Endodermal cell (in vitro differentiated cells): ENCODE data around the gene PPM1L. TPM values are rescaled to one million over a fixed set of nuclear protein-coding genes. Genes with fewer than 3 reads are reported as not detected.

Source experiments
- DNase-seq: peaks from one replicate; pipeline ENCODE4 v3.0.0-alpha.2; 2017
- H3K27ac ChIP-seq: 2 replicates; pipeline ENCODE4 v1.5.1; 2013; ENCODE audit warnings: mild to moderate bottlenecking, low read depth, low read length, moderate library complexity
- H3K27me3 ChIP-seq: 2 replicates; pipeline ENCODE4 v1.6.1; 2013; ENCODE audit warnings: mild to moderate bottlenecking, low read length, moderate library complexity; ENCODE audit not compliant: insufficient read depth, control insufficient read depth, poor library complexity, severe bottlenecking
- H3K36me3 ChIP-seq: 2 replicates; pipeline ENCODE4 v1.7.0; 2013; ENCODE audit warnings: mild to moderate bottlenecking, low read length, moderate library complexity; ENCODE audit not compliant: control insufficient read depth, insufficient read depth
- H3K4me1 ChIP-seq: one replicate; pipeline ENCODE4 v1.7.0; 2013; ENCODE audit warnings: low read length; ENCODE audit not compliant: control insufficient read depth, insufficient read depth
- H3K4me3 ChIP-seq: 2 replicates; pipeline ENCODE4 v1.5.1; 2013; ENCODE audit warnings: mild to moderate bottlenecking, low read length, moderate library complexity
- H3K9ac ChIP-seq: 2 replicates; pipeline ENCODE4 v1.6.1; 2013; ENCODE audit warnings: mild to moderate bottlenecking, low read length, moderate library complexity; ENCODE audit not compliant: poor library complexity, severe bottlenecking; ENCODE audit errors: extremely low read depth
- H3K9me3 ChIP-seq: 2 replicates; pipeline ENCODE4 v1.6.1; 2013; ENCODE audit warnings: mild to moderate bottlenecking, low read length, moderate library complexity; ENCODE audit not compliant: control insufficient read depth
- H3K27ac Mint-ChIP-seq: 2 replicates; pipeline ENCODE4 v1.8.0; 2020; ENCODE audit warnings: mixed read lengths
- H3K27me3 Mint-ChIP-seq: 2 replicates; pipeline ENCODE4 v1.8.0; 2021; ENCODE audit warnings: mild to moderate bottlenecking, mixed read lengths; ENCODE audit not compliant: insufficient read depth
- H3K36me3 Mint-ChIP-seq: 2 replicates; pipeline ENCODE4 v1.8.0; 2020; ENCODE audit warnings: low read depth, mixed read lengths
- H3K4me1 Mint-ChIP-seq: 2 replicates; pipeline ENCODE4 v1.8.0; 2020; ENCODE audit warnings: mixed read lengths
- H3K4me3 Mint-ChIP-seq: 2 replicates; pipeline ENCODE4 v1.8.0; 2020; ENCODE audit warnings: mild to moderate bottlenecking, moderate library complexity, mixed read lengths
- H3K9me3 Mint-ChIP-seq: 2 replicates; pipeline ENCODE4 v1.8.0; 2020; ENCODE audit warnings: mild to moderate bottlenecking, mixed read lengths
- WGBS, 2 experiments: methylation state at CpG; one replicate each; pipeline versions ENCODE4 v1.1.5 to v1.1.7; 2013; ENCODE audit warnings: missing lambda C conversion rate in 2 of 2, mixed read lengths in 1 of 2; ENCODE audit not compliant: insufficient coverage in 1 of 2, insufficient read length in 1 of 2; 5-methylcytosine and 5-hydroxymethylcytosine counted together
- total RNA-seq, 2 donors: library from RNA; stranded (reverse); fragmentation: NEBNext Ultra II Directional in 1 of 2; extraction: Animal tissue kit (Norgen Biotek cat#: 25700) in 1 of 2; gene quantifications; 2 replicates in 1 of 2; 3 replicates in 1 of 2; pipeline ENCODE4 v1.2.1, GENCODE V29; 2021
- TF ChIP-seq, protein P1 (sequence below): fragments of 200-600 bp; sonication (generic); conservative IDR thresholded peaks from 2 replicates; pipeline ENCODE4 v1.5.0; 2021; ENCODE audit warnings: antibody characterized with exemption, mild to moderate bottlenecking

The PPM1L gene
- total RNA-seq, 2 donors from 2014 or later: 1.6 to 3.3 TPM

DNA sequence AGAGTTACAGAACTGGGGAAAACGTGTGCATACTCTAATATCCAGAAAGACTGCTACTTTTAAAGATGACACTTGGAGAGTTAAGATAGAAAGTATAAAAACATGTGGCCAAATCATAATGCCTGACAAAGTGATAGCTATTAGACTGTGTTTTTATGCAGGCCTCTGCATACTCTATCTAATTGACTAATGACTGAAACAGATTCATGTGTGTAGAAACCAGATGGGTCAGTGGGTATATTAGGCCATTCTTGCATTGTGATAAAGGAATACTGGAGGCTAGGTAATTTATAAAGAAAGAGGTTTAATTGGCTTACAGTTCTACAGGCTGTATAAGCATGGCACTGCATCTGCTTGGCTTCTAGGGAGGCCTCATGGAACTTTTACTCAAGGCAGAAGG, 71.5 kb downstream of the PPM1L start:
- no peaks in the 10 kb centered on the region for H3K36me3 Mint-ChIP-seq
- H3K4me3 ChIP-seq: no peak overlapping the region
- no peak overlapping the region for H3K9ac ChIP-seq
- TF ChIP-seq, protein P1, sequence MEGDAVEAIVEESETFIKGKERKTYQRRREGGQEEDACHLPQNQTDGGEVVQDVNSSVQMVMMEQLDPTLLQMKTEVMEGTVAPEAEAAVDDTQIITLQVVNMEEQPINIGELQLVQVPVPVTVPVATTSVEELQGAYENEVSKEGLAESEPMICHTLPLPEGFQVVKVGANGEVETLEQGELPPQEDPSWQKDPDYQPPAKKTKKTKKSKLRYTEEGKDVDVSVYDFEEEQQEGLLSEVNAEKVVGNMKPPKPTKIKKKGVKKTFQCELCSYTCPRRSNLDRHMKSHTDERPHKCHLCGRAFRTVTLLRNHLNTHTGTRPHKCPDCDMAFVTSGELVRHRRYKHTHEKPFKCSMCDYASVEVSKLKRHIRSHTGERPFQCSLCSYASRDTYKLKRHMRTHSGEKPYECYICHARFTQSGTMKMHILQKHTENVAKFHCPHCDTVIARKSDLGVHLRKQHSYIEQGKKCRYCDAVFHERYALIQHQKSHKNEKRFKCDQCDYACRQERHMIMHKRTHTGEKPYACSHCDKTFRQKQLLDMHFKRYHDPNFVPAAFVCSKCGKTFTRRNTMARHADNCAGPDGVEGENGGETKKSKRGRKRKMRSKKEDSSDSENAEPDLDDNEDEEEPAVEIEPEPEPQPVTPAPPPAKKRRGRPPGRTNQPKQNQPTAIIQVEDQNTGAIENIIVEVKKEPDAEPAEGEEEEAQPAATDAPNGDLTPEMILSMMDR: no peak
- DNase-seq: no peak
- H3K36me3 ChIP-seq: no peaks in the 10 kb centered on the region
- no peak overlapping the region for H3K27ac Mint-ChIP-seq
- 85 to 86% methylated on average over 1 of the region's 1 CpG for WGBS, 2 experiments
- H3K4me3 Mint-ChIP-seq: no peak overlapping the region
- H3K4me1 ChIP-seq: no peaks in the 10 kb centered on the region
- no peaks in the 10 kb centered on the region for H3K27me3 Mint-ChIP-seq
- H3K27ac ChIP-seq: no peak overlapping the region
- H3K27me3 ChIP-seq: no peaks in the 10 kb centered on the region
- H3K9me3 Mint-ChIP-seq: no peaks in the 10 kb centered on the region
- H3K9me3 ChIP-seq: no peaks in the 10 kb centered on the region
- peaks cover 2% of the 10 kb centered on the region for H3K4me1 Mint-ChIP-seq

DNA sequence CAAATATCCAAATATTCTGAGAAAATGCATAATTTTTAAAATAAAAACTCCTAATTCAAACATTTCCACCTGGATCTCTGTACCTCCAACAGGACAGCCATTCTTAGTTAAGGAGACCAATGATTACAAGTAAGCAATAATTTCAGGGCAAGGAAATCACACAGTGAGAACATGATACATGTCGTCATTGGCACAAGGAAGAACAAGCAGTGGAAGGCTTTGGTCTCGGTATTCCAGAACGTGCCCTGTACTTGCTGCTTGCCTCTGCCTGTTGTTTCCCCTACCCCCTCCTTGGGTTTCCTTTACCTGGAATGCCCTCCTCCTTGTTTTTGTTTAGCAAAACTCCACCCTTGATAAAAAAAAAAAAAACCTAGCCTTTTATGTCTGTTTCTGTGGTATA, 72.8 kb downstream of the PPM1L start:
- H3K4me1 Mint-ChIP-seq: peaks cover 2% of the 10 kb centered on the region
- TF ChIP-seq, protein P1: no peak

DNA sequence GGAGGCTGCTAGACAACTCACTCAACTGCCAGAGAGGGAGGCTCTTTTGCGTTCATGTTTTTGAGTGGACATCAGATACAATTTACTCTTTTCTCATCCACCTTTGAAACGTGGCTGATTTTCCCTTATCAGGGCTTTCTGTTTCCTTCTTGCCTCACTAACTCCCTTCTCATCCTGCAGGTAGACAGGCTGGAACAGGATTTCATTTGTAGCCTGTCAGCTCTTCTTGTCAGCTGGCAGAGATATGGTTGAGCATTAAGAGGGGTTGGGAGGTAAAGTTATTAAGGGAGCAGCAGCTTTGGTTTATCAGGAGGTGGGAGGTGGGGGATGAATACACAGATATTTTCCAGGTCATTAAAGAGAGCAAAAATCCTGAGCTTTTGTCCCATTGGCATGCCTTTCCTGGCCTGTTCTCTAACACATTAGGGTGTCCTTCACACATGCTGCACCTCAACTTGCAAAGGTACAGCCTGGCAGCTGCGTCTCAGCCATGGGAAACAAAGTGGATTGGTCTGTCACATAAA, 73.5 kb downstream of the PPM1L start:
- no peaks in the 10 kb centered on the region for H3K9me3 ChIP-seq
- no peak overlapping the region for H3K27ac ChIP-seq

More for the DNA sequence above, 72.8 kb downstream of the PPM1L start:
- DNase-seq: no peak
- Mint-ChIP-seq H3K27ac (no peak overlapping the region), H3K9me3 (no peaks in the 10 kb centered on the region), H3K27me3 (no peaks in the 10 kb centered on the region), H3K36me3 (no peaks in the 10 kb centered on the region), H3K4me3 (no peak overlapping the region)
- 86 to 92% methylated on average over 2 to 3 of the region's 3 CpGs for WGBS, 2 experiments
- H3K27ac ChIP-seq: no peak overlapping the region
- no peak overlapping the region for H3K4me3 ChIP-seq
- no peaks in the 10 kb centered on the region for H3K4me1 ChIP-seq
- no peaks in the 10 kb centered on the region for H3K27me3 ChIP-seq
- H3K9ac ChIP-seq: no peak overlapping the region
- no peaks in the 10 kb centered on the region for H3K9me3 ChIP-seq
- no peaks in the 10 kb centered on the region for H3K36me3 ChIP-seq

More for the DNA sequence above, 73.5 kb downstream of the PPM1L start:
- peaks cover 2% of the 10 kb centered on the region for H3K4me1 Mint-ChIP-seq
- no peaks in the 10 kb centered on the region for H3K4me1 ChIP-seq
- H3K27me3 ChIP-seq: no peaks in the 10 kb centered on the region
- no peaks in the 10 kb centered on the region for H3K36me3 ChIP-seq
- no peak overlapping the region for H3K9ac ChIP-seq
- no peak for DNase-seq
- no peaks in the 10 kb centered on the region for H3K36me3 Mint-ChIP-seq
- no peak overlapping the region for H3K27ac Mint-ChIP-seq
- no peak overlapping the region for H3K4me3 ChIP-seq
- peaks cover 2% of the 10 kb centered on the region for H3K9me3 Mint-ChIP-seq
- no peaks in the 10 kb centered on the region for H3K27me3 Mint-ChIP-seq
- WGBS, 2 experiments: 75 to 90% methylated on average over 2 to 3 of the region's 3 CpGs
- TF ChIP-seq, protein P1: no peak
- no peak overlapping the region for H3K4me3 Mint-ChIP-seq
